GM13977 (cell line): ENCODE data around the gene EDIL3.
"Not testable (repeated sequence)": the region's sequence is repeated elsewhere in the genome, so short reads cannot be mapped to it uniquely, and the experiment has no call there.

Experiments used
- DNase-seq: peaks from one replicate; pipeline ENCODE4 v3.0.0; 2012; ENCODE audit warnings: low spot score
- in situ Hi-C: fragments of 300-500 bp; cut with MboI; formaldehyde crosslinking; loops from one replicate; pipeline ENCODE4 v1.12.0; 2022; ENCODE audit warnings: low sequenced_read_pairs, low pct_unique_long_range_greater_than_20kb, mixed read lengths, inconsistent platforms; ENCODE audit not compliant: unreplicated experiment
- TF ChIP-seq, protein P1 (sequence below): IDR thresholded peaks from 2 replicates; pipeline ENCODE4 v1.5.1; 2012; ENCODE audit warnings: mild to moderate bottlenecking, control low read depth; ENCODE audit not compliant: insufficient read depth; ENCODE audit errors: extremely low read depth, missing control alignments

Gene EDIL3

DNA sequence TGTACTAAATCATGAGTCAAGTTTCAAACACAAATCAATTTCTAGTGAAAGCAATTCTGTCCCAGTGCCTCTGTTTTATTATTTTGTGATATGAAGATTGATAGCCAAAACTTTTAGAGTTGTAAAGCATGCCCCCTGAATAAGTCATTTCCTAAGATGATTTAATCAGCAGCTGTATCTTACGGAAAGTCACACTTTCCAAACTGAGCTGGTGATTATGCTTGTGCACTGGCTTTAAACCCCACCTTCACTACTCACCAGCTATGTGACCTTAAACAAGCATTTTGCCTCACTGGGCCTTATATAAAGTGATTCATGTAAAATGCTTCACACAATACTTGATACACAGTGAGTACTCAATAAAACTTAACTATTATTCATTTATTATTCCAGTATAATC lies 78.1 kb downstream of the EDIL3 start:
- in situ Hi-C loops, result no loop called here
- DNase-seq, result no peak
- TF ChIP-seq, protein P1, sequence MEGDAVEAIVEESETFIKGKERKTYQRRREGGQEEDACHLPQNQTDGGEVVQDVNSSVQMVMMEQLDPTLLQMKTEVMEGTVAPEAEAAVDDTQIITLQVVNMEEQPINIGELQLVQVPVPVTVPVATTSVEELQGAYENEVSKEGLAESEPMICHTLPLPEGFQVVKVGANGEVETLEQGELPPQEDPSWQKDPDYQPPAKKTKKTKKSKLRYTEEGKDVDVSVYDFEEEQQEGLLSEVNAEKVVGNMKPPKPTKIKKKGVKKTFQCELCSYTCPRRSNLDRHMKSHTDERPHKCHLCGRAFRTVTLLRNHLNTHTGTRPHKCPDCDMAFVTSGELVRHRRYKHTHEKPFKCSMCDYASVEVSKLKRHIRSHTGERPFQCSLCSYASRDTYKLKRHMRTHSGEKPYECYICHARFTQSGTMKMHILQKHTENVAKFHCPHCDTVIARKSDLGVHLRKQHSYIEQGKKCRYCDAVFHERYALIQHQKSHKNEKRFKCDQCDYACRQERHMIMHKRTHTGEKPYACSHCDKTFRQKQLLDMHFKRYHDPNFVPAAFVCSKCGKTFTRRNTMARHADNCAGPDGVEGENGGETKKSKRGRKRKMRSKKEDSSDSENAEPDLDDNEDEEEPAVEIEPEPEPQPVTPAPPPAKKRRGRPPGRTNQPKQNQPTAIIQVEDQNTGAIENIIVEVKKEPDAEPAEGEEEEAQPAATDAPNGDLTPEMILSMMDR, result no peak

- in situ Hi-C loops, result no loop called here
- DNase-seq, result no peak
- TF ChIP-seq, protein P1, result no peak
These were observed 80.1 kb downstream of the EDIL3 start for GRCh38 chr5:84304599-84304998.

DNA sequence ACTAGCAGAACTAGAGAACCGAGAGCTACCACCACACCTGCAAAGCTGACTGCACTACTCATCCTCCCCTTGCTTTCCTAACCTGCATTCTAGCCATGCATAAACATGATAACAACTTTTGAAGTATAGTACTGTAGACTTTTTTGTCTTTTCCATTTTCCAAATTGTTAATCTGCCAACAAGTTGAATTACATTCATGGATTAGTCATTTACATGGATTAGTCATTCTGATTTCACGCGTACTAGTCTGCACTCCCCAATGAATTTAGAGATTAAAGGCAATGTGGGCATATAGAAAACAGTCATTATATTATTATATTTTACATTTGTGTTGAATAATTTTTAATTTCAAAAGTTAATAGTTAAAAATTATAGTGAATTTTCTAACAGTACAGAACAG lies 81.4 kb downstream of the EDIL3 start:
- in situ Hi-C loops, result no loop called here
- no peak for DNase-seq
- TF ChIP-seq, protein P1, result no peak

DNA sequence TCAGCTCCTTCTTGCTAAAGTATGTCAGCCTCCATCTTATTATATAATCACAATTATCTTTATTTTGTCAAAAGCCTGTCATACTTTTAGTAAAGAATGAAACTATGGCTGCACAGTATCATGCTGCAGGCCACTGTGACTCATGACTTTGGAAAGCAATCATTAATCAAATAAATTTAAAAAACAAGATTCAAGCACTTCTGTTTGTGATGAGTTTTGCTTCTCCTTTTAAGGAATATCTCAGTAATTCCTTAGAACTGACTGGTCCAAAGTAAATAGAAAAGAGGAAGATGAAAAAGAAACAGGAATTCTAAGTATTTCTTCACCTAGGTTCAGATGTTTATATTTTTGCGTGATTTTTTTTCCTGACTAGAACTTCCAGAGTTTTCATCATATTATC lies 83.1 kb downstream of the EDIL3 start:
- in situ Hi-C loops, result no loop called here
- no peak for DNase-seq
- TF ChIP-seq, protein P1, result no peak

DNA sequence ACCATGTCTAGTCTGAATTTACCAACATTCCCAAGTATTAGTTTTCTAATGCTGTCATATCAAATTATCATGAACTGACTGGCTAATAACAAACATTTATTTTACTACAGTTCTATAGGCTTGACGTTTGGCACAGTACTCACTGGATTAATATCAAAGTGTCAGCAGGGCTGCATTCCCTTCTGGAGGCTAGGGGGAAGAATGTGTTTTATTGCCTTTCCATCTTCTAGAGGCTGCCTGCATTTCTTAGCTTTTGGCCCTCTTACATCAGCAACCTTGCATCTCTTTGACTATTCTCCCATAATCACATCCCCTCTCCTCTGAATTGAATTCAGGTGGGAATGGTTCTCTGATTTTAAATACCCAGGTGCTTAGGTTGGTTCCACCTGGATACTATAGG lies 84.7 kb downstream of the EDIL3 start:
- TF ChIP-seq, protein P1, result no peak
- no peak for DNase-seq
- in situ Hi-C loops, result no loop called here

- in situ Hi-C loops, result no loop called here
- TF ChIP-seq, protein P1, result no peak
- no peak for DNase-seq
These were observed 86.1 kb downstream of the EDIL3 start for GRCh38 chr5:84298628-84299027.

DNA sequence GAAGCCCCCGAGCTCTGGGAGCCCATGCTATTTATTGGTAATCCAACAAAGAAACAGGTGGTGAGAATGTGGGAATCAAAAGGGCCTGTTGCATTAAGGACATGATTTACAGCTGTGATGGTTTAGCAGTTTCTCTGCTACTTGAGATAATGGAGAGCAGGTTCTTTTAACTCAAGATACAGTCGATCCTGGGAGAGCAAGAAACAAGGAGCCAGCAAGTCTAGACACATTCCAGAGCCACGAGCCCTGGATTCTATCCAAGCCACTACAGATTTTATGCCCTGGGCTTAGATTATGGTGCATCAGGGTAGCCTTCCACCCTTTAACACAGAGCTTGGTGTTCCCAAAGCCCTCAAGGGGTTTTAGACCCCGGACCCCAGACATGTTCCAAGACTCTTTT lies 87.0 kb downstream of the EDIL3 start:
- in situ Hi-C loops, DNase-seq: not testable (repeated sequence)
